ENCODE measurements around the gene TSHZ3.

TSHZ3 gene, protein sequence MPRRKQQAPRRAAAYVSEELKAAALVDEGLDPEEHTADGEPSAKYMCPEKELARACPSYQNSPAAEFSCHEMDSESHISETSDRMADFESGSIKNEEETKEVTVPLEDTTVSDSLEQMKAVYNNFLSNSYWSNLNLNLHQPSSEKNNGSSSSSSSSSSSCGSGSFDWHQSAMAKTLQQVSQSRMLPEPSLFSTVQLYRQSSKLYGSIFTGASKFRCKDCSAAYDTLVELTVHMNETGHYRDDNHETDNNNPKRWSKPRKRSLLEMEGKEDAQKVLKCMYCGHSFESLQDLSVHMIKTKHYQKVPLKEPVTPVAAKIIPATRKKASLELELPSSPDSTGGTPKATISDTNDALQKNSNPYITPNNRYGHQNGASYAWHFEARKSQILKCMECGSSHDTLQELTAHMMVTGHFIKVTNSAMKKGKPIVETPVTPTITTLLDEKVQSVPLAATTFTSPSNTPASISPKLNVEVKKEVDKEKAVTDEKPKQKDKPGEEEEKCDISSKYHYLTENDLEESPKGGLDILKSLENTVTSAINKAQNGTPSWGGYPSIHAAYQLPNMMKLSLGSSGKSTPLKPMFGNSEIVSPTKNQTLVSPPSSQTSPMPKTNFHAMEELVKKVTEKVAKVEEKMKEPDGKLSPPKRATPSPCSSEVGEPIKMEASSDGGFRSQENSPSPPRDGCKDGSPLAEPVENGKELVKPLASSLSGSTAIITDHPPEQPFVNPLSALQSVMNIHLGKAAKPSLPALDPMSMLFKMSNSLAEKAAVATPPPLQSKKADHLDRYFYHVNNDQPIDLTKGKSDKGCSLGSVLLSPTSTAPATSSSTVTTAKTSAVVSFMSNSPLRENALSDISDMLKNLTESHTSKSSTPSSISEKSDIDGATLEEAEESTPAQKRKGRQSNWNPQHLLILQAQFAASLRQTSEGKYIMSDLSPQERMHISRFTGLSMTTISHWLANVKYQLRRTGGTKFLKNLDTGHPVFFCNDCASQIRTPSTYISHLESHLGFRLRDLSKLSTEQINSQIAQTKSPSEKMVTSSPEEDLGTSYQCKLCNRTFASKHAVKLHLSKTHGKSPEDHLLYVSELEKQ

DNA sequence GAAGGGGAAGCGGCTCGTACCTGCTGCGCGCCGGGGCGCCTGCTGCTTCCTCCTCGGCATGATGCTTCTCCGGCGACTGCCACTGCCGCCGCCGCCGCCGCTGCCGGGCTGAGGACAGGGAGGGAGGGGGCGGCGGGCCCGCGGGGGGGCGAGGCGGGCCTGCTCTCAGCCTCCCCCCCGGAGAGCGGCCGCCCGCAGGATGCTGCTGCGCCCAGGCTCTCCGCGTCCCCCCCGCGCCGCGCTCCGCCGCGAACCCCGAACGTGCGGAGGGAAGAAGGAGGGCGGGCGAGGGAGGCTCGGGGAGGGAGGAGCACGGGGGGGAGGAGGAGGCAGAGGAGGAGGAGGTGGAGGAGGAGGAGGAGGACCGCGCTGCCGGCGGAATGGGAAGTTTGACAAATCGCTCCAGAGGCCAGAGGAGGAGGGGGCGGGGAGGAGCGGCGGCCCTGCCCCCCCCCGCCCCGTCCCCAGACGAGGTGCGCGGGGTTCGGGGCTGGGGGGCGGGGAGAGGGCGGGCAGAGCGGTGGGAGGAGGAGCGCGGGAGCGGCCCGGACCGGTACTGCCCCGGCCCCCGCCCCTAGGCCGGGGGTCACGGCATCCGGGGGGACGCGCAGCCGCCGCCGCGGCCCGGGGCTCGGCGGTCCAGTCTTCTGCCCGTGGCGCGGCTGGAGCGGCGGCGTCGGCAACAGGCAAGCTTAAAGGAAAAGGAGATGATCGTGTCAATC is at the start of gene TSHZ3:
Gene TSHZ3, minus strand, starts transcription at position 277 of the 722 bp plus-strand sequence. Its CDS starts 217 bp downstream, at position 60.
- peaks cover 0 to 31% (median 22%) of the 10 kb centered on the region in 5 donors for H3K4me1 ChIP-seq (ENCODE audit: control insufficient read depth in 5 of 5, insufficient read depth in 5 of 5, low read length in 5 of 5)
- H3K27me3 ChIP-seq (ENCODE audit: control insufficient read depth in 5 of 5, insufficient read depth in 4 of 5, low read length in 5 of 5), result peaks cover 0 to 15% (median 6%) of the 10 kb centered on the region in 5 donors
- peak within 1 kb of the TSS; percentile 53 to 84 (median 79) for H3K4me3 ChIP-seq (ENCODE audit: low read depth in 1 of 5, low read length in 5 of 5)
- no peaks in the 10 kb centered on the region for H3K36me3 ChIP-seq (ENCODE audit: control insufficient read depth in 5 of 5, insufficient read depth in 5 of 5, low read length in 5 of 5)
- peak within 1 kb of the TSS; percentile 10 for H3K27ac ChIP-seq (ENCODE audit: low read depth, low read length)
- H3K9me3 ChIP-seq (ENCODE audit: control insufficient read depth in 5 of 5, low read length in 5 of 5), result no peaks in the 10 kb centered on the region
- peak within 1 kb of the TSS in 4 of 5 donors; percentile 28 to 76 (median 66) for H3K9ac ChIP-seq (ENCODE audit: low read length in 5 of 5)

DNA sequence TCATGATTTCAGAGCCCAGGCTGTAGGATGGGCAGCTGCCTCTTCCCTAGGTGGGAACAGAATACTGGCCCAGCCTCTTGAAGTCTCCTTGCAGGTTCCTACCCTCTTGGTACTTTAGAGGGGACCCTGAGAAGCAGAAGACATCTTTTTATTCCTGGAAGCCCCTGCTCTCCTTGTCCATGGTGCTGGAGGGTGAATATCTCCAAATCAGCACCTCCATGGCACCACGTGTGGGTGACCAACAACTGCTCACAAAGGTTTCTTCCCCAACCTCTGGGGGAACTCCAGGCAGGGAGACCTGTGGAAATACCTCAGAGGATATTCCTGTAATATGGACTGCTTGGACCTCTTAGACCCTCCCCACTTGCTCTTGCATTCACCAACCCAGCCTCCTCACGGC is 48.1 kb upstream of the TSHZ3 start:
- no peak overlapping the region for H3K27ac ChIP-seq (ENCODE audit: low read depth, low read length)
- H3K36me3 ChIP-seq (ENCODE audit: control insufficient read depth in 5 of 5, insufficient read depth in 5 of 5, low read length in 5 of 5), result no peaks in the 10 kb centered on the region
- peaks cover 0 to 7% (median 0%) of the 10 kb centered on the region in 5 donors for H3K4me1 ChIP-seq (ENCODE audit: control insufficient read depth in 5 of 5, insufficient read depth in 5 of 5, low read length in 5 of 5)
- H3K9ac ChIP-seq (ENCODE audit: low read length in 5 of 5), result no peak overlapping the region
- no peaks in the 10 kb centered on the region for H3K9me3 ChIP-seq (ENCODE audit: control insufficient read depth in 5 of 5, low read length in 5 of 5)
- no peak overlapping the region for H3K4me3 ChIP-seq (ENCODE audit: low read depth in 1 of 5, low read length in 5 of 5)
- peaks cover 0 to 9% (median 5%) of the 10 kb centered on the region in 5 donors for H3K27me3 ChIP-seq (ENCODE audit: control insufficient read depth in 5 of 5, insufficient read depth in 4 of 5, low read length in 5 of 5)

DNA sequence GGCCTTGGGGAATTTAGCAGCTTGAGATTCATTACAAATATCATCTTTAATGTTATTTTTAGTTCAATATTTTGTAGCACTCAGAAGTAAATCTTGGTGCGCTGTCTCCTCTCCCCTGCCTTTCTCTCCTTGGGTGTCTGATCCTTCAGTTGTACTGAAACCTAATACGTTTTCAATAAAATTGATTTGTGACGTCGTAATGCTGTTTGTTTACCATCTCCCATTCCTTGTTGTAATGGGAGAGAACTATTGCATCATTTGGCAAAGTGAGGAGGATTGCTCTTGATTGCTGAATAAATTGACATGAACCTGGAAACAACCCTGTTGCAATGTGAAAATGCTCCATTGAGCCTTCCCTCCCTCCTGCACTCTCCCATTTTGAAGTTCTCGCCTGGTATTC is 43.2 kb upstream of the TSHZ3 start:
- H3K9ac ChIP-seq (ENCODE audit: low read length in 5 of 5), result no peak overlapping the region
- H3K27ac ChIP-seq (ENCODE audit: low read depth, low read length), result no peak overlapping the region
- no peaks in the 10 kb centered on the region for H3K9me3 ChIP-seq (ENCODE audit: control insufficient read depth in 5 of 5, low read length in 5 of 5)
- H3K36me3 ChIP-seq (ENCODE audit: control insufficient read depth in 5 of 5, insufficient read depth in 5 of 5, low read length in 5 of 5), result no peaks in the 10 kb centered on the region
- no peak overlapping the region for H3K4me3 ChIP-seq (ENCODE audit: low read depth in 1 of 5, low read length in 5 of 5)
- peaks cover 0 to 10% (median 0%) of the 10 kb centered on the region in 5 donors for H3K4me1 ChIP-seq (ENCODE audit: control insufficient read depth in 5 of 5, insufficient read depth in 5 of 5, low read length in 5 of 5)
- peaks cover 0 to 5% (median 0%) of the 10 kb centered on the region in 5 donors for H3K27me3 ChIP-seq (ENCODE audit: control insufficient read depth in 5 of 5, insufficient read depth in 4 of 5, low read length in 5 of 5)

DNA sequence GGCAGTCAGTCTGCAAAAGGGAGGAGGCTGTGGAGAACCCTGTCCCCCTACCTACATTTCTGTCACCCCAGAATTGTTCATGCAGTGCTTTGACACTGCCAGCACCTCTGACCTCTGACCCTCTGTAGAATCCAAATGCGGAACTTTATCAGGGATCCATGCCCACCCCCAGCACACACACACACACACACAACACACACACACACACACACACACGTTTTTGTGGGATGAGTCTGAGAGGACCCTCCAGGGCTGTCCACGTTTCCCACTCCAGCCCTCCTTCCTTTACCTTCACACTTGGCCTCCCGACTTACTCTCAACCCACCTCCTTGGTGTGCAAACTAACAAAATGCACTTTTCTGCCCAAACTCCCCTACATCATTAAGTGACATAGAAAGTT is 42.3 kb upstream of the TSHZ3 start:
- peaks cover 0 to 10% (median 0%) of the 10 kb centered on the region in 5 donors for H3K4me1 ChIP-seq (ENCODE audit: control insufficient read depth in 5 of 5, insufficient read depth in 5 of 5, low read length in 5 of 5)
- H3K36me3 ChIP-seq (ENCODE audit: control insufficient read depth in 5 of 5, insufficient read depth in 5 of 5, low read length in 5 of 5), result no peaks in the 10 kb centered on the region
- peaks cover 0 to 5% (median 0%) of the 10 kb centered on the region in 5 donors for H3K27me3 ChIP-seq (ENCODE audit: control insufficient read depth in 5 of 5, insufficient read depth in 4 of 5, low read length in 5 of 5)
- no peak overlapping the region for H3K4me3 ChIP-seq (ENCODE audit: low read depth in 1 of 5, low read length in 5 of 5)
- no peak overlapping the region for H3K9ac ChIP-seq (ENCODE audit: low read length in 5 of 5)
- H3K27ac ChIP-seq (ENCODE audit: low read depth, low read length), result no peak overlapping the region
- no peaks in the 10 kb centered on the region for H3K9me3 ChIP-seq (ENCODE audit: control insufficient read depth in 5 of 5, low read length in 5 of 5)

DNA sequence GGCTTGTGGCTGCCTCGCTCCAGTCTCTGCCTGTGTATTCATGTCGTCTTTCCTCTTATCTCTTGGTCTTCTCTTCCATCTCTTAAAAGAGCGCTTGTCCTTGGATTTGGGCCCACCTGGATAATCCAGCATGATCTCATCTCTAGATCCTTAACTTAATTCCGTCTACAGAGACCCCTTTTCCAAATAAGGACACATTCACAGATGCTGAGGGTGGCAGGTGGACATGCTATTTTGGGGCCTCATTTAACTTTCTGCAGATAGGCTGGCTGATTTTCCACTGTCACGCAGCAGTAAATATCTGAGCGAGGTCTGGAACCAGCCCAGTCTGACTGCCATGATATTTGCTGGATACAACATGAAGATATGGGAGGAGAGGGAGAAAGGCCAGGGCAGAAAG is 41.5 kb upstream of the TSHZ3 start:
- peaks cover 0 to 10% (median 0%) of the 10 kb centered on the region in 5 donors for H3K4me1 ChIP-seq (ENCODE audit: control insufficient read depth in 5 of 5, insufficient read depth in 5 of 5, low read length in 5 of 5)
- H3K9ac ChIP-seq (ENCODE audit: low read length in 5 of 5), result no peak overlapping the region
- H3K36me3 ChIP-seq (ENCODE audit: control insufficient read depth in 5 of 5, insufficient read depth in 5 of 5, low read length in 5 of 5), result no peaks in the 10 kb centered on the region
- no peaks in the 10 kb centered on the region for H3K27me3 ChIP-seq (ENCODE audit: control insufficient read depth in 5 of 5, insufficient read depth in 4 of 5, low read length in 5 of 5)
- no peak overlapping the region for H3K27ac ChIP-seq (ENCODE audit: low read depth, low read length)
- no peak overlapping the region for H3K4me3 ChIP-seq (ENCODE audit: low read depth in 1 of 5, low read length in 5 of 5)
- H3K9me3 ChIP-seq (ENCODE audit: control insufficient read depth in 5 of 5, low read length in 5 of 5), result no peaks in the 10 kb centered on the region

DNA sequence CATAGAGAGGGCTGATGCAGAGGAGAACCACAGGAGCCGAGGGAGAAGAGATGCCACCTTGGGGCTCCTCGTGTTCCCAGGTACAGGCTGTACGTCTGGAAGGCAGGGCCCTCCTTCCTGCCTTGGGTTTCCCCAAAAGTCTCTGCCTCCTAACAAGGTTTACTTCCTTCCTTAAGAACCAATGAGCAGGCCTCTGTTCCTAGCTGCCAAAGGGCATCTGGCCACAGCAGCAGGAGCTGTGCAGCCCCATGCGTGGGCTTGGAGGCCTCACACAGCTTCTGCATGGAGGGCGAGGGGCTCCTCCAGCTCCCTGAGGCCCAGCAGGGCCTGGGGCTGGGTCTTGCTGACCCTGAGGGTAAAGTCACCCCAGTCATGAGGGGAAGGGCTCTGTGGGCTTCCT is 40.6 kb upstream of the TSHZ3 start:
- no peaks in the 10 kb centered on the region for H3K36me3 ChIP-seq (ENCODE audit: control insufficient read depth in 5 of 5, insufficient read depth in 5 of 5, low read length in 5 of 5)
- no peaks in the 10 kb centered on the region for H3K27me3 ChIP-seq (ENCODE audit: control insufficient read depth in 5 of 5, insufficient read depth in 4 of 5, low read length in 5 of 5)
- H3K27ac ChIP-seq (ENCODE audit: low read depth, low read length), result no peak overlapping the region
- no peak overlapping the region for H3K9ac ChIP-seq (ENCODE audit: low read length in 5 of 5)
- no peak overlapping the region for H3K4me3 ChIP-seq (ENCODE audit: low read depth in 1 of 5, low read length in 5 of 5)
- H3K9me3 ChIP-seq (ENCODE audit: control insufficient read depth in 5 of 5, low read length in 5 of 5), result no peaks in the 10 kb centered on the region
- H3K4me1 ChIP-seq (ENCODE audit: control insufficient read depth in 5 of 5, insufficient read depth in 5 of 5, low read length in 5 of 5), result peaks cover 0 to 10% (median 0%) of the 10 kb centered on the region in 5 donors

DNA sequence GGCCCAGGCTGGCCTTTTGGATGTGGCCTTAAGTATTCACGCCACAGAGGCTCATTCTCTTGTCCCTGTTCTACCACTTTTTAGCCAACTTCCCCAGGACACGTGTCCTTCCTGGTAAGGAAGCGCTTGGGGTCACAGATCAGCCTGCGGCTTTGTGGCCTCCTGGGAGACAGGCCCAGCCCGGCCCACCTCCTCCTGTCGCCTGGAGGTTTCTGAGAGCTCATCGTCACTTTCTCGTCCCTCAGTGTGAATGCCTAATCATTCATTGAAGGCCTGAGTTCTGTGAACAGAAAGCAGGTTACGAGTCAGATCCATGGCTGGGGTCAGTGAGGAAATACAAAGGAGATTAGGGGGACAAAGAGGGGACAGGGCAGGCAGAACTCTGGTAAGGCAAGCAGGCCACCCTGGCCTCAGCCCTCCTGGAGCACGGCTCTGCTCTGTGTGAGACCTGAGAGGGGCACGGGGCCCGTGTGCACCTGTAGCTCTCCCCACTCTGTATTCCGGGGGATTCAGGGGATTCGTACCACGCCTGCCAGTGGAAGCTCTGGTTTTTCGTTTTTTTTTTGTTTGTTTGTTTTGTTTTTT is 38.6 kb upstream of the TSHZ3 start:
- no peak overlapping the region for H3K9ac ChIP-seq (ENCODE audit: low read length in 5 of 5)
- H3K9me3 ChIP-seq (ENCODE audit: control insufficient read depth in 5 of 5, low read length in 5 of 5), result no peaks in the 10 kb centered on the region
- H3K4me1 ChIP-seq (ENCODE audit: control insufficient read depth in 5 of 5, insufficient read depth in 5 of 5, low read length in 5 of 5), result peaks cover 0 to 8% (median 0%) of the 10 kb centered on the region in 5 donors
- H3K36me3 ChIP-seq (ENCODE audit: control insufficient read depth in 5 of 5, insufficient read depth in 5 of 5, low read length in 5 of 5), result no peaks in the 10 kb centered on the region
- no peak overlapping the region for H3K27ac ChIP-seq (ENCODE audit: low read depth, low read length)
- no peak overlapping the region for H3K4me3 ChIP-seq (ENCODE audit: low read depth in 1 of 5, low read length in 5 of 5)
- peaks cover 0 to under 1% (median 0%) of the 10 kb centered on the region in 5 donors for H3K27me3 ChIP-seq (ENCODE audit: control insufficient read depth in 5 of 5, insufficient read depth in 4 of 5, low read length in 5 of 5)

DNA sequence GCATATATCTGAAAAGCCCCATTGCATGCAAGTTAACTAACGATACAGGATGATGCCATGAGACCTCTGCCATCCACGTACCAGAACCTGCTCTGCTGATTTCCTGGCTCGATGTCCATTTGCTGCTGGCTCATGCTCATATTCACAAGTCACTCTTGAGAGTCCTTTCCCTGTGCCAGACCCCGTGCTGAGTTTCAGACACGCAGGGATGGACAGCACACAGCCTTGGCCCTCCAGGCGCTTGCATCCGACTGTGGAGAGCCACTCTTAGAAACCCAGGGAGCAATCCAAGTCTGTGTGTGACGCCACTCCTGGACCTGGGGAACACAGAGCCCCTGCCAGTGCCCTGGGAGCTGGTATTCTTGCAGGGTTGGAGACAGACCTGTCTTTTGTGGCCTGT is 37.6 kb upstream of the TSHZ3 start:
- no peaks in the 10 kb centered on the region for H3K4me1 ChIP-seq (ENCODE audit: control insufficient read depth in 5 of 5, insufficient read depth in 5 of 5, low read length in 5 of 5)
- H3K9me3 ChIP-seq (ENCODE audit: control insufficient read depth in 5 of 5, low read length in 5 of 5), result no peaks in the 10 kb centered on the region
- no peak overlapping the region for H3K9ac ChIP-seq (ENCODE audit: low read length in 5 of 5)
- no peak overlapping the region for H3K4me3 ChIP-seq (ENCODE audit: low read depth in 1 of 5, low read length in 5 of 5)
- H3K27me3 ChIP-seq (ENCODE audit: control insufficient read depth in 5 of 5, insufficient read depth in 4 of 5, low read length in 5 of 5), result peaks cover 0 to 7% (median 0%) of the 10 kb centered on the region in 5 donors
- H3K27ac ChIP-seq (ENCODE audit: low read depth, low read length), result no peak overlapping the region
- no peaks in the 10 kb centered on the region for H3K36me3 ChIP-seq (ENCODE audit: control insufficient read depth in 5 of 5, insufficient read depth in 5 of 5, low read length in 5 of 5)

DNA sequence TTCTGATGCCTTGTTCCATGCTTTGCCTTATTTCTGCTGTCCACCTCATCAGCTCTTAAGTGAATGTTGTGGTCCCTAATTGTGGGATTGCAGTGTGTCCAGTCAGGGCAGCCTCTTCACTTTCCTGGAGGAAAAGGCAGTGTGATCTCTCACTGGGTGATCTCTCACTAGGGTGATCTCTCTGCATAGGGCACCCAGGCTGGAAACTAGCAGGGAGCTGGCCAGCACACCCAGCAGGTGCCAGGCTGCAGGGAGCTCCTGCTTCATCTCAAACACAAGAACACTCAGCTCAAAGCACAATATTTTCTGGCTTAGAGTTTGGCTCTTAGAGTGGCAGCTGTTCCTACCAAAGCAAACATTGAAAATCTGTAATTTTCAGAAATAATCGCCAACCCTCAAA is 36.5 kb upstream of the TSHZ3 start:
- Histone ChIP-seq H3K27ac (ENCODE audit: low read depth, low read length) (no peak overlapping the region), H3K4me1 (ENCODE audit: control insufficient read depth in 5 of 5, insufficient read depth in 5 of 5, low read length in 5 of 5) (no peaks in the 10 kb centered on the region), H3K4me3 (ENCODE audit: low read depth in 1 of 5, low read length in 5 of 5) (no peak overlapping the region), H3K27me3 (ENCODE audit: control insufficient read depth in 5 of 5, insufficient read depth in 4 of 5, low read length in 5 of 5) (peaks cover 0 to 7% (median 0%) of the 10 kb centered on the region in 5 donors), H3K9ac (ENCODE audit: low read length in 5 of 5) (no peak overlapping the region), H3K9me3 (ENCODE audit: control insufficient read depth in 5 of 5, low read length in 5 of 5) (no peaks in the 10 kb centered on the region), H3K36me3 (ENCODE audit: control insufficient read depth in 5 of 5, insufficient read depth in 5 of 5, low read length in 5 of 5) (no peaks in the 10 kb centered on the region)
